IMR-90 (cell line): Measurements from ENCODE around the gene HS6ST3. TPM values are rescaled to one million over a fixed set of nuclear protein-coding genes. Genes with fewer than 3 reads are reported as not detected.

Experiments used
- ATAC-seq: fragments of 200-7000 bp; cut with Tn5 transposase; 2 replicates; pipeline ENCODE4 v1.9.1; 2020; ENCODE audit warnings: low read depth, mild to moderate bottlenecking, moderate library complexity
- BruUV-seq: library from RNA; stranded (reverse); fragments of 400-500 nt; replicated peaks from 2 replicates; lab custom pipeline; 2021; lab: Mats Ljungman, UMichigan
- CTCF ChIA-PET: fragments of 300-600 bp; formaldehyde crosslinking; extraction: SDS; loops from one replicate; lab custom pipeline; 2021; ENCODE audit warnings: antibody characterized with exemption; lab: Yijun Ruan, JAX
- POLR2A ChIA-PET: fragments of 300-600 bp; sonication (Branson Sonifier 250); formaldehyde crosslinking; loops from one replicate; lab custom pipeline; 2022; ENCODE audit warnings: antibody characterized with exemption; ENCODE audit not compliant: unreplicated experiment; lab: Charles Lee
- DNase-seq: peaks from one replicate; pipeline ENCODE4 v3.0.0; 2013
- H2AFZ ChIP-seq: replicated peaks from 2 replicates; pipeline ENCODE3; 2013; ENCODE audit warnings: low read length, mild to moderate bottlenecking; ENCODE audit not compliant: poor library complexity
- H2AK5ac ChIP-seq: 2 replicates; pipeline ENCODE4 v1.6.1; 2013; ENCODE audit warnings: low read depth, low read length, inconsistent platforms
- H2AK9ac ChIP-seq: replicated peaks from 2 replicates; pipeline ENCODE3; 2013; ENCODE audit warnings: mild to moderate bottlenecking, low read depth, low read length, moderate library complexity; ENCODE audit not compliant: poor library complexity
- H2BK120ac ChIP-seq: 2 replicates; pipeline ENCODE4 v1.6.1; 2013; ENCODE audit warnings: low read depth, low read length, inconsistent platforms
- H2BK15ac ChIP-seq: 3 replicates; pipeline ENCODE4 v1.6.1; 2013; ENCODE audit warnings: low read depth, low read length, inconsistent platforms
- H2BK20ac ChIP-seq: 2 replicates; pipeline ENCODE4 v1.6.1; 2013; ENCODE audit warnings: low read depth, mild to moderate bottlenecking, inconsistent platforms, low read length, moderate library complexity
- H2BK5ac ChIP-seq: 2 replicates; pipeline ENCODE4 v1.6.1; 2013; ENCODE audit warnings: mild to moderate bottlenecking, low read depth, low read length, inconsistent platforms; ENCODE audit not compliant: poor library complexity, severe bottlenecking
- H3K14ac ChIP-seq: replicated peaks from 2 replicates; pipeline ENCODE4 v1.6.1; 2013; ENCODE audit warnings: low read depth, low read length, inconsistent platforms
- H3K18ac ChIP-seq: 2 replicates; pipeline ENCODE4 v1.6.1; 2013; ENCODE audit warnings: low read depth, low read length, control low read depth
- H3K23ac ChIP-seq: 2 replicates; pipeline ENCODE4 v1.6.1; 2013; ENCODE audit warnings: low read depth, low read length, inconsistent platforms
- H3K27ac ChIP-seq: 2 replicates; pipeline ENCODE4 v1.5.1; 2013; ENCODE audit warnings: mild to moderate bottlenecking, control low read depth, low read length; ENCODE audit not compliant: insufficient read depth
- H3K27me3 ChIP-seq: 2 replicates; pipeline ENCODE4 v1.6.1; 2013; ENCODE audit warnings: low read length; ENCODE audit not compliant: control insufficient read depth, insufficient read depth
- H3K36me3 ChIP-seq: 2 replicates; pipeline ENCODE4 v1.6.1; 2013; ENCODE audit warnings: low read length, mixed read lengths; ENCODE audit not compliant: control insufficient read depth, insufficient read depth
- H3K4ac ChIP-seq: 2 replicates; pipeline ENCODE4 v1.6.1; 2013; ENCODE audit warnings: low read depth, low read length, inconsistent platforms
- H3K4me1 ChIP-seq: 2 replicates; pipeline ENCODE4 v1.6.1; 2013; ENCODE audit warnings: low read length, mixed read lengths; ENCODE audit not compliant: control insufficient read depth, insufficient read depth
- H3K4me2 ChIP-seq: 2 replicates; pipeline ENCODE4 v1.6.1; 2013; ENCODE audit warnings: low read depth, mild to moderate bottlenecking, control low read depth, low read length, moderate library complexity
- H3K4me3 ChIP-seq: 2 replicates; pipeline ENCODE4 v1.5.1; 2013; ENCODE audit warnings: low read depth, mild to moderate bottlenecking, control low read depth, low read length, moderate library complexity; ENCODE audit not compliant: insufficient read depth
- H3K56ac ChIP-seq: 2 replicates; pipeline ENCODE4 v1.6.1; 2013; ENCODE audit warnings: low read length, inconsistent platforms; ENCODE audit not compliant: insufficient read depth; ENCODE audit errors: extremely low read depth
- H3K79me1 ChIP-seq, 2 experiments: 2 replicates each; pipeline ENCODE4 v1.6.1; 2013; ENCODE audit warnings: low read length in 2 of 2, inconsistent platforms in 1 of 2, low read depth in 1 of 2
- H3K9ac ChIP-seq: 2 replicates; pipeline ENCODE4 v1.6.1; 2013; ENCODE audit warnings: low read depth, low read length, control low read depth
- H3K9me1 ChIP-seq: 2 replicates; pipeline ENCODE4 v1.6.1; 2013; ENCODE audit warnings: low read length, inconsistent platforms; ENCODE audit not compliant: insufficient read depth
- H3K9me3 ChIP-seq: 2 replicates; pipeline ENCODE4 v1.6.1; 2013; ENCODE audit warnings: low read length; ENCODE audit not compliant: control insufficient read depth, insufficient read depth
- H4K20me1 ChIP-seq: 2 replicates; pipeline ENCODE4 v1.6.1; 2013; ENCODE audit warnings: low read length, inconsistent platforms; ENCODE audit not compliant: insufficient read depth
- H4K5ac ChIP-seq: 2 replicates; pipeline ENCODE4 v1.6.1; 2013; ENCODE audit warnings: mild to moderate bottlenecking, low read depth, low read length, control low read depth
- H4K8ac ChIP-seq, 2 experiments: 2 replicates each; pipeline ENCODE4 v1.6.1; 2013; ENCODE audit warnings: low read depth in 2 of 2, low read length in 2 of 2, control low read depth in 1 of 2, inconsistent platforms in 1 of 2
- H4K91ac ChIP-seq: 2 replicates; pipeline ENCODE4 v1.6.1; 2013; ENCODE audit warnings: low read depth, low read length, inconsistent platforms; ENCODE audit not compliant: insufficient read depth
- CHD1 ChIP-seq: IDR thresholded peaks from 2 replicates; pipeline ENCODE4 v1.6.1; 2012; ENCODE audit warnings: low read depth, low read length, improper control_type of control experiment
- FOS ChIP-seq: fragments of 150-350 bp; IDR thresholded peaks from 2 replicates; pipeline ENCODE4 v1.6.1; 2016; ENCODE audit warnings: low read depth, low read length
- MAFK ChIP-seq: IDR thresholded peaks from 2 replicates; pipeline ENCODE4 v1.6.1; 2012; ENCODE audit warnings: low read depth, low read length, improper control_type of control experiment
- MAZ ChIP-seq: IDR thresholded peaks from 2 replicates; pipeline ENCODE4 v1.6.1; 2012; ENCODE audit warnings: low read depth, mild to moderate bottlenecking, low read length, improper control_type of control experiment, moderate library complexity, borderline replicate concordance
- MXI1 ChIP-seq: IDR thresholded peaks from 2 replicates; pipeline ENCODE4 v1.6.1; 2012; ENCODE audit warnings: low read depth, mild to moderate bottlenecking, low read length, moderate library complexity, borderline replicate concordance
- POLR2A ChIP-seq: IDR thresholded peaks from 2 replicates; pipeline ENCODE4 v1.6.1; 2012; ENCODE audit warnings: mild to moderate bottlenecking, low read depth, low read length
- RAD21 ChIP-seq: IDR thresholded peaks from 2 replicates; pipeline ENCODE4 v1.6.1; 2012; ENCODE audit warnings: low read length, improper control_type of control experiment
- RFX5 ChIP-seq: IDR thresholded peaks from 2 replicates; pipeline ENCODE4 v1.8.0; 2012; ENCODE audit warnings: low read depth, mild to moderate bottlenecking, low read length, moderate library complexity
- WGBS, 2 experiments: methylation state at CpG; one replicate each; pipeline versions ENCODE4 v1.1.5 to v1.1.7; 2013; ENCODE audit warnings: missing lambda C conversion rate in 2 of 2; ENCODE audit not compliant: insufficient read length in 1 of 2; ENCODE audit errors: extremely low coverage in 2 of 2; 5-methylcytosine and 5-hydroxymethylcytosine counted together
- dilution Hi-C: fragments of 300-500 bp; cut with HindIII; formaldehyde crosslinking; loops from one replicate; pipeline ENCODE4 v1.14.3; 2018; ENCODE audit warnings: low sequenced_read_pairs; ENCODE audit not compliant: unreplicated experiment
- in situ Hi-C: fragments of 300-500 bp; cut with MboI; formaldehyde crosslinking; loops from 3 replicates; pipeline ENCODE4 v1.14.3; 2019; ENCODE audit warnings: low sequenced_read_pairs, inconsistent platforms, mixed read lengths
- intact Hi-C: fragments of 100-400 bp; cut with micrococcal nuclease; formaldehyde crosslinking; loops from 2 replicates; pipeline ENCODE4 v1.10.0; 2022
- polyA plus RNA-seq, 3 experiments: library from polyadenylated mRNA; depleted of rRNA; stranded (reverse); fragments of >200 nt; gene quantifications; 2 replicates each; pipeline ENCODE4 v1.2.3, GENCODE V29; 2012; ENCODE audit warnings: low replicate concordance in 1 of 3
- total RNA-seq: library from RNA; depleted of rRNA; stranded (reverse); fragments of >200 nt; gene quantifications from 2 replicates; pipeline ENCODE4 v1.2.3, GENCODE V29; 2012
- TF ChIP-seq, protein P1 (sequence below): fragments of 150-350 bp; IDR thresholded peaks from 2 replicates; pipeline ENCODE4 v1.6.1; 2016; ENCODE audit warnings: low read depth, mild to moderate bottlenecking, low read length, moderate library complexity, borderline replicate concordance
- TF ChIP-seq, protein P2 (sequence below): conservative IDR thresholded peaks from 2 replicates; pipeline ENCODE4 v1.5.1; 2012; ENCODE audit warnings: mild to moderate bottlenecking, low read depth, low read length, improper control_type of control experiment

HS6ST3 gene
- total and polyA plus RNA-seq, 2 of the 4 experiments (the other 2 are of a cell fraction) = not detected

GRCh38 chr13:96417939-96418685 lies 328.2 kb downstream of the HS6ST3 start:
- Histone ChIP-seq H2BK5ac (no peak overlapping the region), H3K4me2 (no peak overlapping the region), H2BK20ac (no peak overlapping the region), H3K56ac (no peak overlapping the region), H3K9ac (no peak overlapping the region), H3K4me3 (no peak overlapping the region), H2AK5ac (no peak overlapping the region), H3K18ac (no peak overlapping the region), H3K36me3 (no peaks in the 10 kb centered on the region), H2BK120ac (no peak overlapping the region), H2BK15ac (no peak overlapping the region), H4K5ac (no peak overlapping the region), H3K14ac (no peak overlapping the region), H3K9me3 (peaks cover 5% of the 10 kb centered on the region; the same call in 1 of the 2 replicates), H3K27me3 (no peaks in the 10 kb centered on the region), H2AFZ (no peak overlapping the region), H3K23ac (no peak overlapping the region), H3K4ac (no peak overlapping the region), H3K4me1 (no peaks in the 10 kb centered on the region), H4K20me1 (no peaks in the 10 kb centered on the region), H2AK9ac (no peak overlapping the region), H3K27ac (no peak overlapping the region), H4K8ac (no peak overlapping the region), H3K9me1 (no peaks in the 10 kb centered on the region), H3K79me1 (no peaks in the 10 kb centered on the region), H4K91ac (no peak overlapping the region)
- POLR2A ChIA-PET = no interaction called here
- 57% methylated on average over 4 of the region's 6 CpGs; no CpG with 5 or more reads in 1 of the 2 experiments for WGBS, 2 experiments
- in situ Hi-C loops = no loop called here
- CTCF ChIA-PET = no interaction called here
- no TSS peak for BruUV-seq
- dilution Hi-C loops = no loop called here
- ATAC-seq = no peak
- DNase-seq = no peak
- intact Hi-C loops = no loop called here
- no peak for TF ChIP-seq FOS
- no peak for TF ChIP-seq POLR2A
- TF ChIP-seq, protein P1, sequence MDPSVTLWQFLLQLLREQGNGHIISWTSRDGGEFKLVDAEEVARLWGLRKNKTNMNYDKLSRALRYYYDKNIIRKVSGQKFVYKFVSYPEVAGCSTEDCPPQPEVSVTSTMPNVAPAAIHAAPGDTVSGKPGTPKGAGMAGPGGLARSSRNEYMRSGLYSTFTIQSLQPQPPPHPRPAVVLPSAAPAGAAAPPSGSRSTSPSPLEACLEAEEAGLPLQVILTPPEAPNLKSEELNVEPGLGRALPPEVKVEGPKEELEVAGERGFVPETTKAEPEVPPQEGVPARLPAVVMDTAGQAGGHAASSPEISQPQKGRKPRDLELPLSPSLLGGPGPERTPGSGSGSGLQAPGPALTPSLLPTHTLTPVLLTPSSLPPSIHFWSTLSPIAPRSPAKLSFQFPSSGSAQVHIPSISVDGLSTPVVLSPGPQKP = no peak
- no peak for TF ChIP-seq RFX5
- no peak for TF ChIP-seq MXI1
- no peak for TF ChIP-seq MAZ
- TF ChIP-seq, protein P2, sequence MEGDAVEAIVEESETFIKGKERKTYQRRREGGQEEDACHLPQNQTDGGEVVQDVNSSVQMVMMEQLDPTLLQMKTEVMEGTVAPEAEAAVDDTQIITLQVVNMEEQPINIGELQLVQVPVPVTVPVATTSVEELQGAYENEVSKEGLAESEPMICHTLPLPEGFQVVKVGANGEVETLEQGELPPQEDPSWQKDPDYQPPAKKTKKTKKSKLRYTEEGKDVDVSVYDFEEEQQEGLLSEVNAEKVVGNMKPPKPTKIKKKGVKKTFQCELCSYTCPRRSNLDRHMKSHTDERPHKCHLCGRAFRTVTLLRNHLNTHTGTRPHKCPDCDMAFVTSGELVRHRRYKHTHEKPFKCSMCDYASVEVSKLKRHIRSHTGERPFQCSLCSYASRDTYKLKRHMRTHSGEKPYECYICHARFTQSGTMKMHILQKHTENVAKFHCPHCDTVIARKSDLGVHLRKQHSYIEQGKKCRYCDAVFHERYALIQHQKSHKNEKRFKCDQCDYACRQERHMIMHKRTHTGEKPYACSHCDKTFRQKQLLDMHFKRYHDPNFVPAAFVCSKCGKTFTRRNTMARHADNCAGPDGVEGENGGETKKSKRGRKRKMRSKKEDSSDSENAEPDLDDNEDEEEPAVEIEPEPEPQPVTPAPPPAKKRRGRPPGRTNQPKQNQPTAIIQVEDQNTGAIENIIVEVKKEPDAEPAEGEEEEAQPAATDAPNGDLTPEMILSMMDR = no peak
- no peak for TF ChIP-seq RAD21
- no peak for TF ChIP-seq MAFK
- no peak for TF ChIP-seq CHD1
